H1 (cell line): Measurements from ENCODE around the gene SPEM3. TPM values are rescaled to one million over a fixed set of nuclear protein-coding genes. Genes with fewer than 3 reads are reported as not detected.
A peak's percentile ranks its signal among the peaks of the same experiment; 100 is the strongest.

Experiments
- CTCF ChIA-PET: fragments of 300-600 bp; sonication (Branson Sonifier 250); formaldehyde crosslinking; loops from one replicate; lab custom pipeline; 2021; ENCODE audit not compliant: partially characterized antibody; lab: Charles Lee
- POLR2A ChIA-PET: fragments of 300-600 bp; sonication (Branson Sonifier 250); formaldehyde crosslinking; loops from one replicate; lab custom pipeline; 2021; ENCODE audit warnings: inconsistent platforms; ENCODE audit not compliant: partially characterized antibody; lab: Charles Lee
- DNase-seq, 2 experiments: peaks; one replicate each; pipeline versions ENCODE4 v3.0.0 to v3.0.0-alpha.2; 2010 to 2022; ENCODE audit warnings: low spot score in 2 of 2, low read depth in 1 of 2, mixed read lengths in 1 of 2
- FAIRE-seq: peaks from 2 replicates; lab custom pipeline; 2011; peaks lifted over from hg19 to GRCh38; lab: Jason Lieb, UNC
- H2AFZ ChIP-seq: 2 replicates; pipeline ENCODE4 v1.8.1; 2012; ENCODE audit warnings: low read length, inconsistent platforms
- H2AK5ac ChIP-seq: 2 replicates; pipeline ENCODE4 v1.6.1; 2013; ENCODE audit warnings: low read depth, low read length
- H2BK120ac ChIP-seq: replicated peaks from 2 replicates; pipeline ENCODE3; 2013; ENCODE audit warnings: low read depth, low read length, inconsistent platforms
- H2BK12ac ChIP-seq: 2 replicates; pipeline ENCODE4 v1.6.1; 2013; ENCODE audit warnings: low read depth, low read length
- H2BK15ac ChIP-seq: 2 replicates; pipeline ENCODE4 v1.6.1; 2013; ENCODE audit warnings: low read length
- H2BK20ac ChIP-seq: 2 replicates; pipeline ENCODE4 v1.6.1; 2013; ENCODE audit warnings: low read length
- H2BK5ac ChIP-seq: 2 replicates; pipeline ENCODE4 v1.6.1; 2013; ENCODE audit warnings: low read depth, low read length
- H3K14ac ChIP-seq: 2 replicates; pipeline ENCODE4 v1.6.1; 2013; ENCODE audit warnings: inconsistent platforms; ENCODE audit not compliant: insufficient read length
- H3K18ac ChIP-seq: 2 replicates; pipeline ENCODE4 v1.6.1; 2013; ENCODE audit warnings: low read length; ENCODE audit errors: extremely low read depth
- H3K23ac ChIP-seq: 2 replicates; pipeline ENCODE4 v1.6.1; 2013; ENCODE audit warnings: inconsistent platforms; ENCODE audit not compliant: insufficient read length
- H3K23me2 ChIP-seq: 2 replicates; pipeline ENCODE4 v1.6.1; 2013; ENCODE audit warnings: low read depth, low read length
- H3K27ac ChIP-seq: 2 replicates; pipeline ENCODE4 v1.6.1; 2011; ENCODE audit warnings: low read depth, low read length, inconsistent platforms
- H3K27me3 ChIP-seq, 4 experiments: replicated peaks in 1 of 4; 1 replicate in 1 of 4; 2 replicates in 3 of 4; pipeline versions ENCODE4 v1.6.1 to v1.8.1; 2011 to 2013; ENCODE audit warnings: low read length in 3 of 4, mild to moderate bottlenecking in 3 of 4, inconsistent platforms in 2 of 4, mixed read lengths in 2 of 4, moderate library complexity in 1 of 4; ENCODE audit not compliant: control insufficient read depth in 3 of 4, insufficient read depth in 3 of 4; ENCODE audit errors: extremely low read depth in 1 of 4
- H3K36me3 ChIP-seq, 4 experiments: 2 replicates each; pipeline versions ENCODE4 v1.6.1 to v1.8.1; 2011 to 2013; ENCODE audit warnings: mild to moderate bottlenecking in 4 of 4, low read length in 3 of 4, moderate library complexity in 2 of 4, control low read depth in 1 of 4, inconsistent platforms in 1 of 4; ENCODE audit not compliant: insufficient read depth in 4 of 4, control insufficient read depth in 2 of 4
- H3K4ac ChIP-seq: replicated peaks from 2 replicates; pipeline ENCODE3; 2013; ENCODE audit warnings: low read length, low read depth, mixed read lengths, inconsistent platforms; ENCODE audit not compliant: insufficient read length
- H3K4me1 ChIP-seq, 4 experiments: replicated peaks in 1 of 4; 1 replicate in 1 of 4; 2 replicates in 3 of 4; pipeline versions ENCODE4 v1.6.1 to v1.8.1; 2011 to 2013; ENCODE audit warnings: low read length in 3 of 4, inconsistent platforms in 2 of 4, mixed read lengths in 1 of 4; ENCODE audit not compliant: insufficient read depth in 4 of 4, control insufficient read depth in 3 of 4
- H3K4me2 ChIP-seq, 2 experiments: 2 replicates each; pipeline versions ENCODE4 v1.6.1 to v1.8.1; 2011 to 2013; ENCODE audit warnings: low read depth in 2 of 2, low read length in 2 of 2, control low read depth in 1 of 2, inconsistent platforms in 1 of 2, mild to moderate bottlenecking in 1 of 2; ENCODE audit not compliant: insufficient read depth in 1 of 2
- H3K4me3 ChIP-seq, 4 experiments: fragments of 200-600, 300-600 bp in 1 of 4; sonication (generic), shearing (Covaris generic), sonication (Bioruptor Twin) in 1 of 4; 2 replicates each; pipeline versions ENCODE4 v1.5.1 to v1.8.1; 2011 to 2016; ENCODE audit warnings: low read length in 4 of 4, low read depth in 3 of 4, control low read depth in 2 of 4, inconsistent platforms in 2 of 4, mild to moderate bottlenecking in 2 of 4, mixed read lengths in 1 of 4, moderate library complexity in 1 of 4; ENCODE audit not compliant: insufficient read depth in 2 of 4; ENCODE audit errors: extremely low read depth in 1 of 4
- H3K56ac ChIP-seq: replicated peaks from 2 replicates; pipeline ENCODE3; 2013; ENCODE audit warnings: low read depth, mild to moderate bottlenecking, mixed read lengths, low read length, inconsistent platforms; ENCODE audit not compliant: insufficient read length
- H3K79me1 ChIP-seq: 2 replicates; pipeline ENCODE4 v1.6.1; 2013; ENCODE audit warnings: low read depth, low read length, control low read depth
- H3K79me2 ChIP-seq, 2 experiments: 2 replicates each; pipeline versions ENCODE4 v1.6.1 to v1.8.1; 2012 to 2013; ENCODE audit warnings: low read length in 2 of 2, mild to moderate bottlenecking in 2 of 2, inconsistent platforms in 1 of 2; ENCODE audit not compliant: insufficient read depth in 2 of 2, control insufficient read depth in 1 of 2
- H3K9ac ChIP-seq, 4 experiments: replicated peaks in 1 of 4; 1 replicate in 1 of 4; 2 replicates in 3 of 4; pipeline versions ENCODE4 v1.6.1 to v1.8.1; 2011 to 2013; ENCODE audit warnings: low read depth in 3 of 4, low read length in 3 of 4, control low read depth in 2 of 4, mild to moderate bottlenecking in 2 of 4, moderate library complexity in 2 of 4, inconsistent platforms in 1 of 4; ENCODE audit errors: extremely low read depth in 1 of 4
- H3K9me3 ChIP-seq, 2 experiments: 2 replicates each; pipeline versions ENCODE4 v1.6.1 to v1.8.1; 2012 to 2013; ENCODE audit warnings: mild to moderate bottlenecking in 2 of 2, moderate library complexity in 2 of 2, control low read depth in 1 of 2, inconsistent platforms in 1 of 2, low read depth in 1 of 2, low read length in 1 of 2, mixed read lengths in 1 of 2; ENCODE audit not compliant: insufficient read depth in 2 of 2
- H4K20me1 ChIP-seq, 2 experiments: replicated peaks in 1 of 2; 2 replicates each; pipeline versions ENCODE3 to v1.8.1; 2011 to 2013; ENCODE audit warnings: inconsistent platforms in 2 of 2, low read length in 2 of 2, mild to moderate bottlenecking in 1 of 2; ENCODE audit not compliant: insufficient read depth in 2 of 2, control insufficient read depth in 1 of 2
- H4K5ac ChIP-seq: 2 replicates; pipeline ENCODE4 v1.6.1; 2013; ENCODE audit warnings: low read length, low read depth, mixed read lengths, inconsistent platforms; ENCODE audit not compliant: insufficient read length
- H4K8ac ChIP-seq: 2 replicates; pipeline ENCODE4 v1.8.0; 2013; ENCODE audit warnings: mild to moderate bottlenecking, moderate library complexity, low read length, inconsistent platforms; ENCODE audit not compliant: insufficient read depth; ENCODE audit errors: extremely low read depth
- H4K91ac ChIP-seq: replicated peaks from 2 replicates; pipeline ENCODE3; 2013; ENCODE audit warnings: low read length, mixed read lengths, inconsistent platforms; ENCODE audit not compliant: insufficient read length
- ASH2L ChIP-seq: fragments of 200-600, 300-600 bp; sonication (generic); IDR thresholded peaks from one replicate; pipeline ENCODE4 v1.7.1; 2017; ENCODE audit warnings: low read length
- CHD1 ChIP-seq: IDR thresholded peaks from 2 replicates; pipeline ENCODE4 v1.6.1; 2012; ENCODE audit warnings: low read depth, low read length, improper control_type of control experiment
- CREB1 ChIP-seq: IDR thresholded peaks from 2 replicates; pipeline ENCODE4 v1.6.1; 2012; ENCODE audit warnings: inconsistent platforms
- E2F6 ChIP-seq: IDR thresholded peaks from 2 replicates; pipeline ENCODE4 v1.6.1; 2012; ENCODE audit warnings: inconsistent platforms
- HDAC2 ChIP-seq, 2 experiments: fragments of 300-600 bp in 1 of 2; sonication (generic) in 1 of 2; IDR thresholded peaks; 2 replicates each; pipeline ENCODE4 v1.6.1; 2011 to 2012; ENCODE audit warnings: low read depth in 2 of 2, low read length in 2 of 2, mild to moderate bottlenecking in 2 of 2, moderate library complexity in 2 of 2, borderline replicate concordance in 1 of 2, inconsistent platforms in 1 of 2
- KDM5A ChIP-seq: fragments of 200-600 bp; IDR thresholded peaks from 2 replicates; pipeline ENCODE4 v1.7.1; 2012; ENCODE audit warnings: mild to moderate bottlenecking, low read length, inconsistent platforms, mixed read lengths
- NANOG ChIP-seq: IDR thresholded peaks from 2 replicates; pipeline ENCODE4 v1.6.1; 2011; ENCODE audit warnings: low read length, low read depth, mild to moderate bottlenecking, inconsistent platforms; ENCODE audit not compliant: insufficient read depth, poor library complexity, severe bottlenecking
- POLR2AphosphoS5 ChIP-seq: IDR thresholded peaks from 2 replicates; pipeline ENCODE4 v1.6.1; 2011; ENCODE audit warnings: low read depth, low read length
- POU5F1 ChIP-seq: IDR thresholded peaks from 2 replicates; pipeline ENCODE4 v1.6.1; 2011; ENCODE audit warnings: low read depth, mild to moderate bottlenecking, low read length, moderate library complexity
- RNF2 ChIP-seq: fragments of 200-900, 300-1000 bp; sonication (generic); IDR thresholded peaks from 2 replicates; pipeline ENCODE4 v1.7.1; 2016; ENCODE audit warnings: borderline replicate concordance, low read depth, mild to moderate bottlenecking, antibody characterized with exemption, low read length; ENCODE audit not compliant: poor library complexity, severe bottlenecking; ENCODE audit errors: missing control alignments
- RXRA ChIP-seq: IDR thresholded peaks from 2 replicates; pipeline ENCODE4 v1.6.1; 2011; ENCODE audit warnings: low read depth, mild to moderate bottlenecking, low read length, moderate library complexity; ENCODE audit not compliant: insufficient read depth
- TAF1 ChIP-seq: IDR thresholded peaks from 2 replicates; pipeline ENCODE4 v1.6.1; 2011; ENCODE audit warnings: mild to moderate bottlenecking, low read depth, low read length
- ZNF274 ChIP-seq: IDR thresholded peaks from 2 replicates; pipeline ENCODE4 v1.7.0; 2012; ENCODE audit warnings: low read length, borderline replicate concordance; ENCODE audit errors: extremely low read depth
- WGBS, 2 experiments: shearing (Covaris generic) in 1 of 2; methylation state at CpG; one replicate each; pipeline versions ENCODE4 v1.1.6 to v1.1.7; 2013 to 2015; ENCODE audit warnings: low lambda C conversion rate in 2 of 2, mixed read lengths in 2 of 2, inconsistent platforms in 1 of 2, low coverage in 1 of 2, missing lambda C conversion rate in 1 of 2; ENCODE audit not compliant: insufficient replicate concordance in 2 of 2, insufficient coverage in 1 of 2, insufficient read length in 1 of 2; ENCODE audit errors: extremely low coverage in 1 of 2, missing lambda C conversion rate in 1 of 2; 5-methylcytosine and 5-hydroxymethylcytosine counted together
- polyA plus RNA-seq, 7 experiments: library from polyadenylated mRNA; depleted of rRNA in 3 of 7; stranded (reverse) in 5 of 7; unstranded in 2 of 7; fragments of >200 nt in 5 of 7; fragments of 200-250 nt in 2 of 7; gene quantifications; 1 replicate in 5 of 7; 2 replicates in 1 of 7; 4 replicates in 1 of 7; pipeline versions ENCODE4 v1.2.1 to v1.2.3, GENCODE V29; 2011 to 2013; ENCODE audit warnings: missing spikeins in 2 of 7, mixed read lengths in 2 of 7
- total RNA-seq: library from RNA; stranded (reverse); fragmentation: NEBNext Ultra II Directional; extraction: Animal tissue kit (Norgen Biotek cat#: 25700); gene quantifications from 2 replicates; pipeline ENCODE4 v1.2.1, GENCODE V29; 2021

Gene SPEM3
- total and polyA plus RNA-seq, 2 of the 8 experiments (the other 6 are each of a cell fraction or from before 2014, with no cell fraction given): 0.02 TPM; not detected in 1

DNA sequence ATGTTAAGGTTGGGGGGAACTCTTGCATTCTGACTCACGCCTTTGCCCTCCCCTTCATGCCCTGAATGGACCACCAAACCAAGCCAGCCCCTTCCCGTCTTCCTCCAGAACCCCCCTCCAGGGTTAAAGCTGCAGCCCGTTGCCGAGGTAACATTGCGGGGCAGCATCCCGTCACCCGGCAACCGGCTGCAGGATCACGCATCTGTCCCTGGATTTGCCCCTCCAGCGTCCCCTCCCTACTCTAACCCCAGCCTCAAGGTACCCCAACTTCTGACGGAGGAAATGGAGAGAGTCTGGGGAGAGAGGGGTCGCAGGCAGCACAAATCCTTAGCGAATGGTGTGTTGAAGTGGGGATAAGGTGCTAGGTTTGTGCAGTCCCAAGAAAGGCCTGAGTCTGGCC, 21.6 kb upstream of the SPEM3 start:
- no peak overlapping the region for H3K14ac ChIP-seq
- H2AK5ac ChIP-seq: no peak overlapping the region
- peaks cover 0 to 19% (median 13%) of the 10 kb centered on the region in 4 experiments; a peak in 5 of 7 replicates for H3K4me1 ChIP-seq
- H3K36me3 ChIP-seq: peaks cover 2 to 19% (median 17%) of the 10 kb centered on the region in 4 experiments; a peak in 5 of 8 replicates
- H2BK120ac ChIP-seq: no peak overlapping the region
- H2BK5ac ChIP-seq: no peak overlapping the region
- H3K27ac ChIP-seq: no peak overlapping the region
- no peak overlapping the region for H3K18ac ChIP-seq
- no peak overlapping the region for H2BK12ac ChIP-seq
- H2BK20ac ChIP-seq: no peak overlapping the region
- H3K23me2 ChIP-seq: peaks cover 17% of the 10 kb centered on the region; the same call in 1 of the 2 replicates
- no peak overlapping the region for H3K23ac ChIP-seq
- H4K20me1 ChIP-seq: peaks cover 0 to 23% of the 10 kb centered on the region in 2 experiments
- H2AFZ ChIP-seq: no peak overlapping the region
- CTCF ChIA-PET: interaction anchor here (1.1 to 2.9 kb wide), 7 partner anchors 14 to 154 kb away, joined by 3 to 15 read pairs (median 3); partner anchors contain the start of gene SPEM1
- 75% methylated on average over 13 of the region's 13 CpGs; no CpG with 5 or more reads in 1 of the 2 experiments for WGBS, 2 experiments
- H3K4me3 ChIP-seq: no peak overlapping the region
- no peak overlapping the region for H4K5ac ChIP-seq
- no peak overlapping the region for H3K9ac ChIP-seq
- DNase-seq (no peak), FAIRE-seq (no peak)
- H3K9me3 ChIP-seq: no peaks in the 10 kb centered on the region
- peaks cover 4% of the 10 kb centered on the region; the same call in 1 of the 2 replicates for H3K79me1 ChIP-seq
- H3K4me2 ChIP-seq: peak overlapping the region; percentile 1 to 90; a peak in 2 of 4 replicates
- H3K79me2 ChIP-seq: peaks cover 0 to 8% of the 10 kb centered on the region in 2 experiments; a peak in 1 of 4 replicates
- H3K56ac ChIP-seq: no peak overlapping the region
- POLR2A ChIA-PET: interaction anchor here (0.6 to 8.2 kb wide), 17 partner anchors 9 to 151 kb away, joined by 3 to 66 read pairs (median 4); partner anchors contain the start of genes ACAP1, FGF11, TMEM102 and TNFSF13
- H3K27me3 ChIP-seq: no peaks in the 10 kb centered on the region; a peak in 1 of 7 replicates
- H2BK15ac ChIP-seq: no peak overlapping the region
- no peak overlapping the region for H4K8ac ChIP-seq
- no peak overlapping the region for H4K91ac ChIP-seq
- no peak overlapping the region for H3K4ac ChIP-seq
- TF ChIP-seq E2F6 (no peak), KDM5A (no peak), POLR2AphosphoS5 (no peak), ZNF274 (no peak), RXRA (no peak), RNF2 (no peak), ASH2L (no peak), TAF1 (no peak), NANOG (no peak), CREB1 (no peak), CHD1 (no peak), HDAC2 (IDR thresholded peaks at IDR 0.05; ENCODE audit: borderline replicate concordance in 1 of 2, low read depth in 2 of 2, low read length in 2 of 2) (no peak), POU5F1 (no peak)
